HepG2 (cell line): ENCODE measurements around the gene DYNC2H1.

Source experiments
- CCDC6 ChIP-seq: sonication (generic); formaldehyde crosslinking; IDR thresholded peaks from 2 replicates; pipeline ENCODE4 v1.8.1; 2022; ENCODE audit warnings: mild to moderate bottlenecking, missing genetic modification reagents, moderate library complexity
- EZH2 ChIP-seq: conservative IDR thresholded peaks from 2 replicates; pipeline ENCODE4 v1.6.1; 2012; ENCODE audit warnings: mild to moderate bottlenecking, low read depth, low read length, moderate library complexity
- MAFK ChIP-seq, 2 experiments: IDR thresholded peaks in 1 of 2; conservative IDR thresholded peaks in 1 of 2; 2 replicates each; pipeline ENCODE4 v1.6.1; 2011; ENCODE audit warnings: improper control_type of control experiment in 2 of 2, low read length in 2 of 2
- SIN3A ChIP-seq: IDR thresholded peaks from 2 replicates; pipeline ENCODE4 v1.6.1; 2011; ENCODE audit warnings: low read depth, mild to moderate bottlenecking, control low read depth, low read length, borderline replicate concordance
- TF ChIP-seq, protein P1 (sequence below), 2 experiments: sonication (generic) in 1 of 2; formaldehyde crosslinking in 1 of 2; IDR thresholded peaks; 2 replicates each; pipeline versions ENCODE4 v1.4.0 to v1.6.1; 2018 to 2020; ENCODE audit warnings: missing genetic modification reagents in 2 of 2, borderline replicate concordance in 1 of 2, low read depth in 1 of 2, mild to moderate bottlenecking in 1 of 2, missing biosample characterization in 1 of 2

DNA sequence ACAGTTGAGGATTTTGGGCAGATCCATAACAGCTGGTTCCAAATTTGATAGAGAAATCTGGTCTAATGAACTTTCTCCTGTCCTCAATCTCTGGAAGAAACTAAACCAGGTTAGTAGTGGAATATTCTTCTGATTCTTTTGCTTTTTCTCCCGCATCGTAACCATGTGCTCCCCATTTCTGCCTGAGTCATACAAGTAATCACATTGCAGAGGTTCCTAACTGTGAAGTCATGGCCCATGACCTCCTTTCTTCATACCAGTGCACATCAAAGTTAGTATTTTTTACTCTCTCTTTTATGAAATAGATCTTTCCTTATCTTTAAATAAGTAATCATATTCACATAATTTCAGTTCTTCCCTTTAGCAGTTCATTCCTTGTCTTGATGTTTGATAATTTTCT lies 249.0 kb downstream of the DYNC2H1 start:
- TF ChIP-seq CCDC6 = no peak
- TF ChIP-seq EZH2 = no peak
- TF ChIP-seq, protein P1, sequence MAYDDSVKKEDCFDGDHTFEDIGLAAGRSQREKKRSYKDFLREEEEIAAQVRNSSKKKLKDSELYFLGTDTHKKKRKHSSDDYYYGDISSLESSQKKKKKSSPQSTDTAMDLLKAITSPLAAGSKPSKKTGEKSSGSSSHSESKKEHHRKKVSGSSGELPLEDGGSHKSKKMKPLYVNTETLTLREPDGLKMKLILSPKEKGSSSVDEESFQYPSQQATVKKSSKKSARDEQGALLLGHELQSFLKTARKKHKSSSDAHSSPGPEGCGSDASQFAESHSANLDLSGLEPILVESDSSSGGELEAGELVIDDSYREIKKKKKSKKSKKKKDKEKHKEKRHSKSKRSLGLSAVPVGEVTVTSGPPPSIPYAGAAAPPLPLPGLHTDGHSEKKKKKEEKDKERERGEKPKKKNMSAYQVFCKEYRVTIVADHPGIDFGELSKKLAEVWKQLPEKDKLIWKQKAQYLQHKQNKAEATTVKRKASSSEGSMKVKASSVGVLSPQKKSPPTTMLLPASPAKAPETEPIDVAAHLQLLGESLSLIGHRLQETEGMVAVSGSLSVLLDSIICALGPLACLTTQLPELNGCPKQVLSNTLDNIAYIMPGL (CRISPR knock-in tag; IDR thresholded peaks at IDR 0.05; ENCODE audit: borderline replicate concordance in 1 of 2, low read depth in 1 of 2) = no peak
- no peak for TF ChIP-seq SIN3A
- TF ChIP-seq MAFK (conservative IDR thresholded peaks at IDR 0.05 in 1 of 2, IDR thresholded peaks at IDR 0.05 in 1 of 2; ENCODE audit: low read length in 2 of 2) = no peak
